Mesodermal cell (in vitro differentiated cells): ENCODE data around the gene EIF6. TPM values are rescaled to one million over a fixed set of nuclear protein-coding genes. Genes with fewer than 3 reads are reported as not detected.

Experiments used
- H3K27ac ChIP-seq: 2 replicates; pipeline ENCODE4 v1.7.0; 2013; ENCODE audit warnings: mild to moderate bottlenecking, low read depth, low read length, moderate library complexity; ENCODE audit not compliant: severe bottlenecking
- H3K36me3 ChIP-seq: 2 replicates; pipeline ENCODE4 v1.7.1; 2013; ENCODE audit warnings: mild to moderate bottlenecking, low read length, moderate library complexity; ENCODE audit not compliant: control insufficient read depth, insufficient read depth
- H3K4me1 ChIP-seq: one replicate; pipeline ENCODE4 v1.7.1; 2013; ENCODE audit warnings: mild to moderate bottlenecking, low read length; ENCODE audit not compliant: insufficient read depth, control insufficient read depth, poor library complexity, severe bottlenecking
- H3K4me3 ChIP-seq: 2 replicates; pipeline ENCODE4 v1.7.0; 2013; ENCODE audit warnings: low read length, control low read depth, mild to moderate bottlenecking; ENCODE audit not compliant: insufficient read depth, poor library complexity, severe bottlenecking; ENCODE audit errors: extremely low read depth
- H3K9me3 ChIP-seq: 2 replicates; pipeline ENCODE4 v1.7.1; 2013; ENCODE audit warnings: mild to moderate bottlenecking, low read length, moderate library complexity; ENCODE audit not compliant: control insufficient read depth
- WGBS, 2 experiments: methylation state at CpG; one replicate each; pipeline ENCODE4 v1.1.5; 2013; ENCODE audit warnings: missing lambda C conversion rate in 2 of 2; ENCODE audit not compliant: insufficient coverage in 2 of 2; 5-methylcytosine and 5-hydroxymethylcytosine counted together
- polyA plus RNA-seq, 2 experiments: library from polyadenylated mRNA; stranded (reverse); fragments of 50-300 nt; gene quantifications; one replicate each; pipeline ENCODE4 v1.2.3, GENCODE V29; 2013

The EIF6 gene
- polyA plus RNA-seq (2013, experiment 1 of 2), result 109 TPM
- polyA plus RNA-seq (2013, experiment 2 of 2), result 92.7 TPM

- Histone ChIP-seq H3K36me3 (peaks cover 40% of the 10 kb centered on the region), H3K27ac (peak within 1 kb of the TSS; percentile 75), H3K9me3 (no peaks in the 10 kb centered on the region), H3K4me3 (peak within 1 kb of the TSS; percentile 94), H3K4me1 (peaks cover 7% of the 10 kb centered on the region)
- whole genome bisulfite sequencing, 2 experiments, result 0 to 1% methylated on average over 48 to 49 of the region's 61 CpGs
These were observed at the start of gene EIF6 for GRCh38 chr20:35284267-35284991. Gene EIF6 (minus strand): TSS chr20:35284772. CDS start chr20:35284487, 285 bp downstream.

DNA sequence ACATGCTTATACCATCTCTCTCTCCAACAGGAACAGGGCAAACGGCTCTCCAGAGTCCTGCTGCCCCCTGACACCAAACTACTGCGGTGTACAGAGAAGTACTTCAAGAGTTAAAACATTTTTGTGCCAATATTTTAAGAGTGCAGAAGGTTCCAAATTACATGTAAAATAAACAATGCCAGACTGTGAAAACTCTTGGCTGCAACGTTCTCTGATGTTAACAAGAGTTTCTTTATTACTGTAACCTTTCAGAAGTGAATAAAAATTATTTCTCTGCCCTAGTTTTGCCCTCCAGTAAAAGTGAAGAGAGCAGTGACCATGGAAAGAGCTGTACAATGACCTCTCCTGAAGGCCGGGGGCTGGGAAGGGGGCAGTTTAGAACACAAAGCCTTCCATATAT lies 49.0 kb upstream of the EIF6 start:
- no peaks in the 10 kb centered on the region for H3K36me3 ChIP-seq
- WGBS, 2 experiments, result 100% methylated on average over 1 of the region's 4 CpGs; no CpG with 5 or more reads in 1 of the 2 experiments
- H3K27ac ChIP-seq, result no peak overlapping the region
- peaks cover 11% of the 10 kb centered on the region for H3K4me1 ChIP-seq
- H3K4me3 ChIP-seq, result no peak overlapping the region
- no peaks in the 10 kb centered on the region for H3K9me3 ChIP-seq

- H3K4me1 ChIP-seq, result peaks cover 19% of the 10 kb centered on the region
- H3K4me3 ChIP-seq, result no peak overlapping the region
- H3K27ac ChIP-seq, result no peak overlapping the region
- WGBS, 2 experiments, result 100% methylated on average over 3 of the region's 5 CpGs
- no peaks in the 10 kb centered on the region for H3K36me3 ChIP-seq
- H3K9me3 ChIP-seq, result no peaks in the 10 kb centered on the region
These were observed 48.1 kb upstream of the EIF6 start for GRCh38 chr20:35332540-35333200.

DNA sequence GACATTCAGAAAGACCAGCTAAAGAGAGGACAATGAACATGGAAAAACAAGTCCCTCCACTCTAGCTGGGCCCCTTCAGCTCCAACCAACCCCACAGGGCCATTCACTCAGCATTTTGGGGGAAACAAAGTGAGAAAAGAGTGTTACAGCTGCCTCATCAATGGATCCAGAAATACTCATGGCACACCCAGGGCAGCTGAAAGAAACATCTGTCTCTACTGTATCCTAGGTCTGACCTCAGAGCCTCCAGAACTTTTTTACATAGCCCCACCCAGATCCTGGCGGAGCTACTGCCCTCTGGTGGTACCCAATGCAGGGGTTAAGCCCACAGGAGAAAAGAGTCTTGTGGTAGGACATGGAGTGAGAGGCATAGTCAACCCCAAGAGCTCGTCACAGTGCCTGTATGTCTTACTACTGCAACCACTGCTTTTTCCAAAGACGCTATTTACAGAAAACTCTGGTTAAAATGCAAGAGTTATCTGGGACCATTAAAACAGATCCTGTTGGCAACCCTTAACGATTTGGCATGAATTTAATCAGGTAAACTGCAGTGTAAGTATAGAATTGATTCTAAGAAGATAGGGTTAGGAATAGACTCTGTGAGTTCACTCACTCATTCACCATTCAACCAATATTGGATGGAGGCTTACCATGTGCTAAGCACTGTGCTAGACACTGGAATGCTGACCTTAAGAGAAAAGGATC lies 45.0 kb upstream of the EIF6 start:
- WGBS, 2 experiments, result 63% methylated on average over 4 of the region's 4 CpGs; no CpG with 5 or more reads in 1 of the 2 experiments
- Histone ChIP-seq H3K4me3 (no peak overlapping the region), H3K27ac (no peak overlapping the region), H3K36me3 (peaks cover 1% of the 10 kb centered on the region), H3K9me3 (no peaks in the 10 kb centered on the region), H3K4me1 (peaks cover 35% of the 10 kb centered on the region)

DNA sequence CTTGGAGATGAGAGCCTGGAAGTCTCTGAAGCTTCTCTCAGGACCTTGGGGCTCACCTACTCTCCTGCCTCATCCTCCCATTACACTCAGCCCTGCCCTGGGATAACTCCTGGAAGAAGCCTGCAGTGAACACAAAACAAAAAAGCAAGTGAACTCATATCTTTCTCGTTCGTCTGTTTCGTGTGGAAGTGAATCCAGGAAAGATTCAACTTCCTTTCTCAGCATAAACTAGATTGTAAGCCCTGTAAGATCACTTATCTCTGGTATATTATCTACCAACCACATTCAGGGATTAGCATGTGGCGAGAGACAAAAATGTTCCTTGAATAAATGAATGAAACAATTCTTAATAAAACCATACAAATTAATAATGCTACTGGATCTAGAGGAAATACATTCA lies 44.1 kb upstream of the EIF6 start:
- Histone ChIP-seq H3K27ac (no peak overlapping the region), H3K36me3 (peaks cover 7% of the 10 kb centered on the region)
- 96 to 97% methylated on average over 3 of the region's 4 CpGs for WGBS, 2 experiments

GRCh38 chr20:35328095-35328685 lies 43.6 kb upstream of the EIF6 start:
- peaks cover 7% of the 10 kb centered on the region for H3K36me3 ChIP-seq
- H3K27ac ChIP-seq, result no peak overlapping the region
- no peaks in the 10 kb centered on the region for H3K9me3 ChIP-seq
- 100% methylated on average over 1 of the region's 3 CpGs for WGBS, 2 experiments
- H3K4me3 ChIP-seq, result no peak overlapping the region
- peaks cover 35% of the 10 kb centered on the region for H3K4me1 ChIP-seq

More for the DNA sequence above, 44.1 kb upstream of the EIF6 start:
- no peak overlapping the region for H3K4me3 ChIP-seq
- H3K4me1 ChIP-seq, result peaks cover 35% of the 10 kb centered on the region
- H3K9me3 ChIP-seq, result no peaks in the 10 kb centered on the region

- H3K36me3 ChIP-seq, result peaks cover 7% of the 10 kb centered on the region
- H3K27ac ChIP-seq, result peak overlapping the region; percentile 42
- H3K4me1 ChIP-seq, result peaks cover 35% of the 10 kb centered on the region
- WGBS, 2 experiments, result 90 to 96% methylated on average over 2 to 3 of the region's 4 CpGs
- no peaks in the 10 kb centered on the region for H3K9me3 ChIP-seq
- H3K4me3 ChIP-seq, result no peak overlapping the region
These were observed 42.8 kb upstream of the EIF6 start for GRCh38 chr20:35327074-35327976.

GRCh38 chr20:35326740-35327073 lies 42.1 kb upstream of the EIF6 start:
- Histone ChIP-seq H3K4me3 (no peak overlapping the region), H3K36me3 (peaks cover 7% of the 10 kb centered on the region), H3K9me3 (no peaks in the 10 kb centered on the region), H3K4me1 (peaks cover 35% of the 10 kb centered on the region), H3K27ac (peak overlapping the region; percentile 42)
- 88 to 94% methylated on average over 2 of the region's 3 CpGs for WGBS, 2 experiments

DNA sequence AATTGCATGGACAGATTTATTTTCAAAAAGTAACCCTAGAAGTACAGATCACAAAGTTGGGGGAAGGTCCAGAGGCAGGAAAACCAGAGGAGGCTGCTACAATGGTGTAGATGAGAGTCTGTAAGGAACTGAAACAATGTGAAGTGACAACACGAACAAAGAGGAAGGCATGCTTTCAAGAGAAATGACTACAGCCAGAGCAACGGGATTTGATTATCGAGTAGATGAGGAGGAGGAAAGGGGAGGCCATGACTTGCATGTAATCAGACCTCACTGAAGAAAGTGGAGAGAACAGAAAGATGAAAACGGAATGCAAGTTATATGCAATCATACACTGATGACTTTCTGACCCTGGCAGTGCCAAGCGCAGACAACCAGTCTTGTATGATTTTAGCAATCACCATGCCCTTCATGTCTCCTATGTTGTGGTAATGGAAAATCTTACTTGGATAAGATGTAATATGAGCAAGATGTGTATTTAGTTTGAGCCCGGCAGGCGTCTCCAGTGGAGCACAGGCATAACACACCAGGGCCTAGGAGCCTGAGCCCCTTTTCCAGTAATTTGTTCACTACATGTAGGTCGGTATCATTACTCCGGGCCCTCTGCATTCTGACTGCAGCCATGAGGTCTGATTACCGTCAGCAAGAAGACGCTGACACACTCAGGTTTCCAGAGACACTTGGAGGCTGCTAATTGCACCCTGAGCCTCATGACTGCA lies 41.6 kb upstream of the EIF6 start:
- Histone ChIP-seq H3K4me1 (peaks cover 39% of the 10 kb centered on the region), H3K36me3 (peaks cover 7% of the 10 kb centered on the region), H3K4me3 (no peak overlapping the region), H3K27ac (peak overlapping the region; percentile 58), H3K9me3 (no peaks in the 10 kb centered on the region)
- 80 to 84% methylated on average over 9 of the region's 11 CpGs for WGBS, 2 experiments
